H1 (cell line): ENCODE results near the gene GJB6. TPM values are rescaled to one million over a fixed set of nuclear protein-coding genes. Genes with fewer than 3 reads are reported as not detected.

ENCODE experiments used
- CTCF ChIA-PET: fragments of 300-600 bp; sonication (Branson Sonifier 250); formaldehyde crosslinking; loops from one replicate; lab custom pipeline; 2021; ENCODE audit not compliant: partially characterized antibody; lab: Charles Lee
- POLR2A ChIA-PET: fragments of 300-600 bp; sonication (Branson Sonifier 250); formaldehyde crosslinking; loops from one replicate; lab custom pipeline; 2021; ENCODE audit warnings: inconsistent platforms; ENCODE audit not compliant: partially characterized antibody; lab: Charles Lee
- DNase-seq, 2 experiments: peaks; one replicate each; pipeline versions ENCODE4 v3.0.0 to v3.0.0-alpha.2; 2010 to 2022; ENCODE audit warnings: low spot score in 2 of 2, low read depth in 1 of 2, mixed read lengths in 1 of 2
- FAIRE-seq: peaks from 2 replicates; lab custom pipeline; 2011; peaks lifted over from hg19 to GRCh38; lab: Jason Lieb, UNC
- H2AFZ ChIP-seq: 2 replicates; pipeline ENCODE4 v1.8.1; 2012; ENCODE audit warnings: low read length, inconsistent platforms
- H2AK5ac ChIP-seq: 2 replicates; pipeline ENCODE4 v1.6.1; 2013; ENCODE audit warnings: low read depth, low read length
- H2BK120ac ChIP-seq: replicated peaks from 2 replicates; pipeline ENCODE3; 2013; ENCODE audit warnings: low read depth, low read length, inconsistent platforms
- H2BK12ac ChIP-seq: 2 replicates; pipeline ENCODE4 v1.6.1; 2013; ENCODE audit warnings: low read depth, low read length
- H2BK15ac ChIP-seq: 2 replicates; pipeline ENCODE4 v1.6.1; 2013; ENCODE audit warnings: low read length
- H2BK20ac ChIP-seq: 2 replicates; pipeline ENCODE4 v1.6.1; 2013; ENCODE audit warnings: low read length
- H2BK5ac ChIP-seq: 2 replicates; pipeline ENCODE4 v1.6.1; 2013; ENCODE audit warnings: low read depth, low read length
- H3K14ac ChIP-seq: 2 replicates; pipeline ENCODE4 v1.6.1; 2013; ENCODE audit warnings: inconsistent platforms; ENCODE audit not compliant: insufficient read length
- H3K18ac ChIP-seq: 2 replicates; pipeline ENCODE4 v1.6.1; 2013; ENCODE audit warnings: low read length; ENCODE audit errors: extremely low read depth
- H3K23ac ChIP-seq: 2 replicates; pipeline ENCODE4 v1.6.1; 2013; ENCODE audit warnings: inconsistent platforms; ENCODE audit not compliant: insufficient read length
- H3K23me2 ChIP-seq: 2 replicates; pipeline ENCODE4 v1.6.1; 2013; ENCODE audit warnings: low read depth, low read length
- H3K27ac ChIP-seq: 2 replicates; pipeline ENCODE4 v1.6.1; 2011; ENCODE audit warnings: low read depth, low read length, inconsistent platforms
- H3K27me3 ChIP-seq, 4 experiments: replicated peaks in 1 of 4; 1 replicate in 1 of 4; 2 replicates in 3 of 4; pipeline versions ENCODE4 v1.6.1 to v1.8.1; 2011 to 2013; ENCODE audit warnings: low read length in 3 of 4, mild to moderate bottlenecking in 3 of 4, inconsistent platforms in 2 of 4, mixed read lengths in 2 of 4, moderate library complexity in 1 of 4; ENCODE audit not compliant: control insufficient read depth in 3 of 4, insufficient read depth in 3 of 4; ENCODE audit errors: extremely low read depth in 1 of 4
- H3K36me3 ChIP-seq, 4 experiments: 2 replicates each; pipeline versions ENCODE4 v1.6.1 to v1.8.1; 2011 to 2013; ENCODE audit warnings: mild to moderate bottlenecking in 4 of 4, low read length in 3 of 4, moderate library complexity in 2 of 4, control low read depth in 1 of 4, inconsistent platforms in 1 of 4; ENCODE audit not compliant: insufficient read depth in 4 of 4, control insufficient read depth in 2 of 4
- H3K4ac ChIP-seq: replicated peaks from 2 replicates; pipeline ENCODE3; 2013; ENCODE audit warnings: low read length, low read depth, mixed read lengths, inconsistent platforms; ENCODE audit not compliant: insufficient read length
- H3K4me1 ChIP-seq, 4 experiments: replicated peaks in 1 of 4; 1 replicate in 1 of 4; 2 replicates in 3 of 4; pipeline versions ENCODE4 v1.6.1 to v1.8.1; 2011 to 2013; ENCODE audit warnings: low read length in 3 of 4, inconsistent platforms in 2 of 4, mixed read lengths in 1 of 4; ENCODE audit not compliant: insufficient read depth in 4 of 4, control insufficient read depth in 3 of 4
- H3K4me2 ChIP-seq, 2 experiments: 2 replicates each; pipeline versions ENCODE4 v1.6.1 to v1.8.1; 2011 to 2013; ENCODE audit warnings: low read depth in 2 of 2, low read length in 2 of 2, control low read depth in 1 of 2, inconsistent platforms in 1 of 2, mild to moderate bottlenecking in 1 of 2; ENCODE audit not compliant: insufficient read depth in 1 of 2
- H3K4me3 ChIP-seq, 4 experiments: fragments of 200-600, 300-600 bp in 1 of 4; sonication (generic), shearing (Covaris generic), sonication (Bioruptor Twin) in 1 of 4; 2 replicates each; pipeline versions ENCODE4 v1.5.1 to v1.8.1; 2011 to 2016; ENCODE audit warnings: low read length in 4 of 4, low read depth in 3 of 4, control low read depth in 2 of 4, inconsistent platforms in 2 of 4, mild to moderate bottlenecking in 2 of 4, mixed read lengths in 1 of 4, moderate library complexity in 1 of 4; ENCODE audit not compliant: insufficient read depth in 2 of 4; ENCODE audit errors: extremely low read depth in 1 of 4
- H3K56ac ChIP-seq: replicated peaks from 2 replicates; pipeline ENCODE3; 2013; ENCODE audit warnings: low read depth, mild to moderate bottlenecking, mixed read lengths, low read length, inconsistent platforms; ENCODE audit not compliant: insufficient read length
- H3K79me1 ChIP-seq: 2 replicates; pipeline ENCODE4 v1.6.1; 2013; ENCODE audit warnings: low read depth, low read length, control low read depth
- H3K79me2 ChIP-seq, 2 experiments: 2 replicates each; pipeline versions ENCODE4 v1.6.1 to v1.8.1; 2012 to 2013; ENCODE audit warnings: low read length in 2 of 2, mild to moderate bottlenecking in 2 of 2, inconsistent platforms in 1 of 2; ENCODE audit not compliant: insufficient read depth in 2 of 2, control insufficient read depth in 1 of 2
- H3K9ac ChIP-seq, 4 experiments: replicated peaks in 1 of 4; 1 replicate in 1 of 4; 2 replicates in 3 of 4; pipeline versions ENCODE4 v1.6.1 to v1.8.1; 2011 to 2013; ENCODE audit warnings: low read depth in 3 of 4, low read length in 3 of 4, control low read depth in 2 of 4, mild to moderate bottlenecking in 2 of 4, moderate library complexity in 2 of 4, inconsistent platforms in 1 of 4; ENCODE audit errors: extremely low read depth in 1 of 4
- H3K9me3 ChIP-seq, 2 experiments: 2 replicates each; pipeline versions ENCODE4 v1.6.1 to v1.8.1; 2012 to 2013; ENCODE audit warnings: mild to moderate bottlenecking in 2 of 2, moderate library complexity in 2 of 2, control low read depth in 1 of 2, inconsistent platforms in 1 of 2, low read depth in 1 of 2, low read length in 1 of 2, mixed read lengths in 1 of 2; ENCODE audit not compliant: insufficient read depth in 2 of 2
- H4K20me1 ChIP-seq, 2 experiments: replicated peaks in 1 of 2; 2 replicates each; pipeline versions ENCODE3 to v1.8.1; 2011 to 2013; ENCODE audit warnings: inconsistent platforms in 2 of 2, low read length in 2 of 2, mild to moderate bottlenecking in 1 of 2; ENCODE audit not compliant: insufficient read depth in 2 of 2, control insufficient read depth in 1 of 2
- H4K5ac ChIP-seq: 2 replicates; pipeline ENCODE4 v1.6.1; 2013; ENCODE audit warnings: low read length, low read depth, mixed read lengths, inconsistent platforms; ENCODE audit not compliant: insufficient read length
- H4K8ac ChIP-seq: 2 replicates; pipeline ENCODE4 v1.8.0; 2013; ENCODE audit warnings: mild to moderate bottlenecking, moderate library complexity, low read length, inconsistent platforms; ENCODE audit not compliant: insufficient read depth; ENCODE audit errors: extremely low read depth
- H4K91ac ChIP-seq: replicated peaks from 2 replicates; pipeline ENCODE3; 2013; ENCODE audit warnings: low read length, mixed read lengths, inconsistent platforms; ENCODE audit not compliant: insufficient read length
- BRCA1 ChIP-seq: IDR thresholded peaks from 2 replicates; pipeline ENCODE4 v1.6.1; 2012; ENCODE audit warnings: low read depth, low read length, improper control_type of control experiment
- HDAC6 ChIP-seq: IDR thresholded peaks from one replicate; pipeline ENCODE4 v1.7.1; 2012; ENCODE audit warnings: low read depth, mild to moderate bottlenecking, inconsistent platforms, low read length, moderate library complexity
- TAF7 ChIP-seq: optimal IDR thresholded peaks from 2 replicates; pipeline ENCODE3; 2011; ENCODE audit warnings: low read depth, mild to moderate bottlenecking, inconsistent platforms, low read length, moderate library complexity, borderline replicate concordance
- WGBS, 2 experiments: shearing (Covaris generic) in 1 of 2; methylation state at CpG; one replicate each; pipeline versions ENCODE4 v1.1.6 to v1.1.7; 2013 to 2015; ENCODE audit warnings: low lambda C conversion rate in 2 of 2, mixed read lengths in 2 of 2, inconsistent platforms in 1 of 2, low coverage in 1 of 2, missing lambda C conversion rate in 1 of 2; ENCODE audit not compliant: insufficient replicate concordance in 2 of 2, insufficient coverage in 1 of 2, insufficient read length in 1 of 2; ENCODE audit errors: extremely low coverage in 1 of 2, missing lambda C conversion rate in 1 of 2; 5-methylcytosine and 5-hydroxymethylcytosine counted together
- polyA plus RNA-seq, 7 experiments: library from polyadenylated mRNA; depleted of rRNA in 3 of 7; stranded (reverse) in 5 of 7; unstranded in 2 of 7; fragments of >200 nt in 5 of 7; fragments of 200-250 nt in 2 of 7; gene quantifications; 1 replicate in 5 of 7; 2 replicates in 1 of 7; 4 replicates in 1 of 7; pipeline versions ENCODE4 v1.2.1 to v1.2.3, GENCODE V29; 2011 to 2013; ENCODE audit warnings: missing spikeins in 2 of 7, mixed read lengths in 2 of 7
- total RNA-seq: library from RNA; stranded (reverse); fragmentation: NEBNext Ultra II Directional; extraction: Animal tissue kit (Norgen Biotek cat#: 25700); gene quantifications from 2 replicates; pipeline ENCODE4 v1.2.1, GENCODE V29; 2021

Gene GJB6
- total and polyA plus RNA-seq, 2 of the 8 experiments (the other 6 are each of a cell fraction or from before 2014, with no cell fraction given) = not detected

GRCh38 chr13:20239748-20240147 is 7.6 kb upstream of the GJB6 start:
- CTCF ChIA-PET = interaction anchor here (1.2 to 1.5 kb wide), 2 partner anchors 42 to 45 kb away, joined by 3 read pairs; no protein-coding TSS in a partner anchor
- Histone ChIP-seq H3K27me3 (no peaks in the 10 kb centered on the region; a peak in 2 of 7 replicates), H3K79me2 (no peaks in the 10 kb centered on the region), H3K56ac (no peak overlapping the region), H3K27ac (no peak overlapping the region), H2BK12ac (no peak overlapping the region), H3K4me1 (peaks cover 0 to 3% (median 0%) of the 10 kb centered on the region in 4 experiments; a peak in 1 of 7 replicates), H3K14ac (no peak overlapping the region), H3K36me3 (no peaks in the 10 kb centered on the region), H2AK5ac (no peak overlapping the region), H2BK15ac (no peak overlapping the region), H2AFZ (no peak overlapping the region), H4K91ac (no peak overlapping the region), H3K23ac (no peak overlapping the region), H2BK5ac (no peak overlapping the region), H4K20me1 (no peaks in the 10 kb centered on the region), H3K79me1 (no peaks in the 10 kb centered on the region), H3K18ac (no peak overlapping the region), H3K4me2 (no peak overlapping the region), H4K5ac (no peak overlapping the region), H3K9ac (no peak overlapping the region), H3K4ac (no peak overlapping the region), H2BK120ac (no peak overlapping the region), H3K4me3 (no peak overlapping the region), H3K23me2 (no peaks in the 10 kb centered on the region), H3K9me3 (no peaks in the 10 kb centered on the region), H4K8ac (no peak overlapping the region), H2BK20ac (no peak overlapping the region)
- POLR2A ChIA-PET = no interaction called here
- TF ChIP-seq TAF7 (no peak), BRCA1 (no peak), HDAC6 (no peak)
- no peak for FAIRE-seq
- no peak for DNase-seq
- 84% methylated on average over 6 of the region's 6 CpGs; no CpG with 5 or more reads in 1 of the 2 experiments for WGBS, 2 experiments
